WTC11 (cell line): ENCODE data around the gene MIER3. TPM values are rescaled to one million over a fixed set of nuclear protein-coding genes. Genes with fewer than 3 reads are reported as not detected.

Experiments used
- ATAC-seq: fragments of 200-7000 bp; cut with Tn5 transposase; 2 replicates; pipeline ENCODE4 v1.10.0; 2021; ENCODE audit warnings: mild to moderate bottlenecking, moderate library complexity
- CTCF ChIA-PET: fragments of 300-600 bp; sonication (Branson Sonifier 250); formaldehyde crosslinking; loops from one replicate; lab custom pipeline; 2021; ENCODE audit warnings: antibody characterized with exemption; lab: Charles Lee
- POLR2A ChIA-PET: fragments of 350-600 bp; sonication (Branson Sonifier 250); formaldehyde crosslinking; loops from one replicate; lab custom pipeline; 2021; ENCODE audit warnings: antibody characterized with exemption; lab: Charles Lee
- DNase-seq: peaks from one replicate; pipeline ENCODE4 v3.0.0; 2021; ENCODE audit warnings: low spot score
- H3K27ac Mint-ChIP-seq: 2 replicates; pipeline ENCODE4 v1.8.0; 2021; ENCODE audit warnings: mixed read lengths
- H3K27me3 Mint-ChIP-seq: 2 replicates; pipeline ENCODE4 v1.8.0; 2021; ENCODE audit warnings: low read depth, mild to moderate bottlenecking, moderate library complexity, mixed read lengths
- H3K36me3 Mint-ChIP-seq: 2 replicates; pipeline ENCODE4 v1.8.0; 2021; ENCODE audit warnings: mixed read lengths
- H3K4me1 Mint-ChIP-seq: 2 replicates; pipeline ENCODE4 v1.8.0; 2022; ENCODE audit warnings: mixed read lengths
- H3K4me3 Mint-ChIP-seq: 2 replicates; pipeline ENCODE4 v1.8.0; 2021; ENCODE audit warnings: mild to moderate bottlenecking, moderate library complexity, mixed read lengths
- H3K9me3 Mint-ChIP-seq: 2 replicates; pipeline ENCODE4 v1.8.0; 2021; ENCODE audit warnings: mixed read lengths
- EMX1 ChIP-seq: fragments of 250-450 bp; sonication (Bioruptor Pico); IDR thresholded peaks from 2 replicates; pipeline ENCODE4 v1.8.0; 2021; ENCODE audit warnings: mild to moderate bottlenecking
- FOXP1 ChIP-seq: sonication (generic); formaldehyde crosslinking; IDR thresholded peaks from 2 replicates; pipeline ENCODE4 v1.8.0; 2022; ENCODE audit warnings: missing genetic modification reagents, mild to moderate bottlenecking, moderate library complexity, borderline replicate concordance
- GABPB1 ChIP-seq: sonication (generic); formaldehyde crosslinking; IDR thresholded peaks from 2 replicates; pipeline ENCODE4 v1.8.1; 2023; ENCODE audit warnings: mild to moderate bottlenecking, missing genetic modification reagents
- GRHL2 ChIP-seq: fragments of 250-450 bp; sonication (Bioruptor Pico); IDR thresholded peaks from 2 replicates; pipeline ENCODE4 v1.8.0; 2022; ENCODE audit warnings: mild to moderate bottlenecking, moderate library complexity; ENCODE audit not compliant: insufficient replicate concordance, severe bottlenecking
- GTF2I ChIP-seq: fragments of 250-450 bp; sonication (Bioruptor Pico); conservative IDR thresholded peaks from 2 replicates; pipeline ENCODE4 v1.4.0; 2021; ENCODE audit warnings: mild to moderate bottlenecking
- NFYB ChIP-seq: sonication (generic); formaldehyde crosslinking; conservative IDR thresholded peaks from 2 replicates; pipeline ENCODE4 v1.8.0; 2022; ENCODE audit warnings: low read depth, missing genetic modification reagents
- ZNF263 ChIP-seq: sonication (generic); formaldehyde crosslinking; IDR thresholded peaks from 2 replicates; pipeline ENCODE4 v1.8.1; 2022; ENCODE audit warnings: low read depth, mild to moderate bottlenecking, moderate library complexity, missing genetic modification reagents
- ZNF423 ChIP-seq: fragments of 250-450 bp; sonication (Bioruptor Pico); IDR thresholded peaks from 2 replicates; pipeline ENCODE4 v2.1.2; 2022; ENCODE audit warnings: mild to moderate bottlenecking, moderate library complexity
- total RNA-seq: library from RNA; stranded (reverse); gene quantifications from 3 replicates; pipeline ENCODE4 v1.2.3, GENCODE V29; 2021
- TF ChIP-seq, protein P1 (sequence below): fragments of 250-450 bp; sonication (Bioruptor Pico); IDR thresholded peaks from 2 replicates; pipeline ENCODE4 v1.9.0; 2021; ENCODE audit warnings: mild to moderate bottlenecking, borderline replicate concordance
- TF ChIP-seq, protein P2 (sequence below): sonication (generic); formaldehyde crosslinking; IDR thresholded peaks from 2 replicates; pipeline ENCODE4 v1.8.0; 2022; ENCODE audit warnings: missing genetic modification reagents
- TF ChIP-seq, protein P3 (sequence below): sonication (generic); formaldehyde crosslinking; IDR thresholded peaks from 2 replicates; pipeline ENCODE4 v1.8.1; 2023; ENCODE audit warnings: mild to moderate bottlenecking, missing genetic modification reagents
- TF ChIP-seq, protein P4 (sequence below): sonication (generic); formaldehyde crosslinking; IDR thresholded peaks from 2 replicates; pipeline ENCODE4 v1.8.1; 2023; ENCODE audit warnings: mild to moderate bottlenecking, missing genetic modification reagents, moderate library complexity
- TF ChIP-seq, protein P5 (sequence below): sonication (generic); formaldehyde crosslinking; IDR thresholded peaks from 2 replicates; pipeline ENCODE4 v1.8.0; 2022; ENCODE audit warnings: mild to moderate bottlenecking, missing genetic modification reagents
- TF ChIP-seq, protein P6 (sequence below): sonication (generic); formaldehyde crosslinking; IDR thresholded peaks from 2 replicates; pipeline ENCODE4 v1.8.1; 2022; ENCODE audit warnings: low read depth, missing genetic modification reagents, borderline replicate concordance
- TF ChIP-seq, protein P7 (sequence below): fragments of 250-450 bp; sonication (Bioruptor Pico); conservative IDR thresholded peaks from 2 replicates; pipeline ENCODE4 v1.9.0; 2021; ENCODE audit warnings: mild to moderate bottlenecking
- TF ChIP-seq, protein P8 (sequence below): sonication (generic); formaldehyde crosslinking; IDR thresholded peaks from 2 replicates; pipeline ENCODE4 v1.8.0; 2023; ENCODE audit warnings: mild to moderate bottlenecking, missing genetic modification reagents
- TF ChIP-seq, protein P9 (sequence below): sonication (generic); formaldehyde crosslinking; IDR thresholded peaks from 2 replicates; pipeline ENCODE4 v1.8.1; 2023; ENCODE audit warnings: mild to moderate bottlenecking, missing genetic modification reagents

MIER3 gene
- total RNA-seq, 1 experiment from 2014 or later = 27.8 TPM

DNA sequence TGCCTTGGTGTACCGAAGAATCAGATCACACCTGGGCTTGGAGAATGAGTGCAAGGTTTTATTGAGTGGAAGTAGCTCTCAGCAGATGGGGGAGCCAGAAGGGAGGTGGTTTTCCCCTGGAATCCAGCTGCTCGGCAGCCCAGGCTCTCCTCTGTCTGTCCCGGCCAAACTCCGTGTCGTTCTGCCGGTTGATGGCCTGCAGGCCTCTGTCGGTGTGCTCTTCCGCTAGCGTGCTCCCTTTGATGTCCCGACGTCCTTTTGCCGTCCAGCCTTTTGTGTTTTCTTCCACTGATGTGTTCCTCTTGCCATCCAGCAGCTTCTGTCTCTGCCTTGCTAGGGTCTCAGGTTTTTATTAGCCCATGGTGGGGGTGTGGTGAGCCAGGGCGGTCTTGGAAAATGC lies 28.0 kb upstream of the MIER3 start:
- Mint-ChIP-seq H3K27ac (no peak overlapping the region), H3K4me1 (no peaks in the 10 kb centered on the region), H3K9me3 (no peaks in the 10 kb centered on the region), H3K36me3 (no peaks in the 10 kb centered on the region), H3K4me3 (no peak overlapping the region), H3K27me3 (no peaks in the 10 kb centered on the region)
- DNase-seq (no peak), ATAC-seq (no peak)
- CTCF ChIA-PET = no interaction called here
- POLR2A ChIA-PET = no interaction called here
- TF ChIP-seq GTF2I (CRISPR knock-in tag) = no peak
- TF ChIP-seq, protein P1, sequence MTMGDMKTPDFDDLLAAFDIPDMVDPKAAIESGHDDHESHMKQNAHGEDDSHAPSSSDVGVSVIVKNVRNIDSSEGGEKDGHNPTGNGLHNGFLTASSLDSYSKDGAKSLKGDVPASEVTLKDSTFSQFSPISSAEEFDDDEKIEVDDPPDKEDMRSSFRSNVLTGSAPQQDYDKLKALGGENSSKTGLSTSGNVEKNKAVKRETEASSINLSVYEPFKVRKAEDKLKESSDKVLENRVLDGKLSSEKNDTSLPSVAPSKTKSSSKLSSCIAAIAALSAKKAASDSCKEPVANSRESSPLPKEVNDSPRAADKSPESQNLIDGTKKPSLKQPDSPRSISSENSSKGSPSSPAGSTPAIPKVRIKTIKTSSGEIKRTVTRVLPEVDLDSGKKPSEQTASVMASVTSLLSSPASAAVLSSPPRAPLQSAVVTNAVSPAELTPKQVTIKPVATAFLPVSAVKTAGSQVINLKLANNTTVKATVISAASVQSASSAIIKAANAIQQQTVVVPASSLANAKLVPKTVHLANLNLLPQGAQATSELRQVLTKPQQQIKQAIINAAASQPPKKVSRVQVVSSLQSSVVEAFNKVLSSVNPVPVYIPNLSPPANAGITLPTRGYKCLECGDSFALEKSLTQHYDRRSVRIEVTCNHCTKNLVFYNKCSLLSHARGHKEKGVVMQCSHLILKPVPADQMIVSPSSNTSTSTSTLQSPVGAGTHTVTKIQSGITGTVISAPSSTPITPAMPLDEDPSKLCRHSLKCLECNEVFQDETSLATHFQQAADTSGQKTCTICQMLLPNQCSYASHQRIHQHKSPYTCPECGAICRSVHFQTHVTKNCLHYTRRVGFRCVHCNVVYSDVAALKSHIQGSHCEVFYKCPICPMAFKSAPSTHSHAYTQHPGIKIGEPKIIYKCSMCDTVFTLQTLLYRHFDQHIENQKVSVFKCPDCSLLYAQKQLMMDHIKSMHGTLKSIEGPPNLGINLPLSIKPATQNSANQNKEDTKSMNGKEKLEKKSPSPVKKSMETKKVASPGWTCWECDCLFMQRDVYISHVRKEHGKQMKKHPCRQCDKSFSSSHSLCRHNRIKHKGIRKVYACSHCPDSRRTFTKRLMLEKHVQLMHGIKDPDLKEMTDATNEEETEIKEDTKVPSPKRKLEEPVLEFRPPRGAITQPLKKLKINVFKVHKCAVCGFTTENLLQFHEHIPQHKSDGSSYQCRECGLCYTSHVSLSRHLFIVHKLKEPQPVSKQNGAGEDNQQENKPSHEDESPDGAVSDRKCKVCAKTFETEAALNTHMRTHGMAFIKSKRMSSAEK (CRISPR knock-in tag) = no peak
- TF ChIP-seq, protein P2, sequence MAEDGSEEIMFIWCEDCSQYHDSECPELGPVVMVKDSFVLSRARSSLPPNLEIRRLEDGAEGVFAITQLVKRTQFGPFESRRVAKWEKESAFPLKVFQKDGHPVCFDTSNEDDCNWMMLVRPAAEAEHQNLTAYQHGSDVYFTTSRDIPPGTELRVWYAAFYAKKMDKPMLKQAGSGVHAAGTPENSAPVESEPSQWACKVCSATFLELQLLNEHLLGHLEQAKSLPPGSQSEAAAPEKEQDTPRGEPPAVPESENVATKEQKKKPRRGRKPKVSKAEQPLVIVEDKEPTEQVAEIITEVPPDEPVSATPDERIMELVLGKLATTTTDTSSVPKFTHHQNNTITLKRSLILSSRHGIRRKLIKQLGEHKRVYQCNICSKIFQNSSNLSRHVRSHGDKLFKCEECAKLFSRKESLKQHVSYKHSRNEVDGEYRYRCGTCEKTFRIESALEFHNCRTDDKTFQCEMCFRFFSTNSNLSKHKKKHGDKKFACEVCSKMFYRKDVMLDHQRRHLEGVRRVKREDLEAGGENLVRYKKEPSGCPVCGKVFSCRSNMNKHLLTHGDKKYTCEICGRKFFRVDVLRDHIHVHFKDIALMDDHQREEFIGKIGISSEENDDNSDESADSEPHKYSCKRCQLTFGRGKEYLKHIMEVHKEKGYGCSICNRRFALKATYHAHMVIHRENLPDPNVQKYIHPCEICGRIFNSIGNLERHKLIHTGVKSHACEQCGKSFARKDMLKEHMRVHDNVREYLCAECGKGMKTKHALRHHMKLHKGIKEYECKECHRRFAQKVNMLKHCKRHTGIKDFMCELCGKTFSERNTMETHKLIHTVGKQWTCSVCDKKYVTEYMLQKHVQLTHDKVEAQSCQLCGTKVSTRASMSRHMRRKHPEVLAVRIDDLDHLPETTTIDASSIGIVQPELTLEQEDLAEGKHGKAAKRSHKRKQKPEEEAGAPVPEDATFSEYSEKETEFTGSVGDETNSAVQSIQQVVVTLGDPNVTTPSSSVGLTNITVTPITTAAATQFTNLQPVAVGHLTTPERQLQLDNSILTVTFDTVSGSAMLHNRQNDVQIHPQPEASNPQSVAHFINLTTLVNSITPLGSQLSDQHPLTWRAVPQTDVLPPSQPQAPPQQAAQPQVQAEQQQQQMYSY (CRISPR knock-in tag) = no peak
- TF ChIP-seq, protein P3, sequence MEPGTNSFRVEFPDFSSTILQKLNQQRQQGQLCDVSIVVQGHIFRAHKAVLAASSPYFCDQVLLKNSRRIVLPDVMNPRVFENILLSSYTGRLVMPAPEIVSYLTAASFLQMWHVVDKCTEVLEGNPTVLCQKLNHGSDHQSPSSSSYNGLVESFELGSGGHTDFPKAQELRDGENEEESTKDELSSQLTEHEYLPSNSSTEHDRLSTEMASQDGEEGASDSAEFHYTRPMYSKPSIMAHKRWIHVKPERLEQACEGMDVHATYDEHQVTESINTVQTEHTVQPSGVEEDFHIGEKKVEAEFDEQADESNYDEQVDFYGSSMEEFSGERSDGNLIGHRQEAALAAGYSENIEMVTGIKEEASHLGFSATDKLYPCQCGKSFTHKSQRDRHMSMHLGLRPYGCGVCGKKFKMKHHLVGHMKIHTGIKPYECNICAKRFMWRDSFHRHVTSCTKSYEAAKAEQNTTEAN (CRISPR knock-in tag) = no peak
- TF ChIP-seq, protein P4, sequence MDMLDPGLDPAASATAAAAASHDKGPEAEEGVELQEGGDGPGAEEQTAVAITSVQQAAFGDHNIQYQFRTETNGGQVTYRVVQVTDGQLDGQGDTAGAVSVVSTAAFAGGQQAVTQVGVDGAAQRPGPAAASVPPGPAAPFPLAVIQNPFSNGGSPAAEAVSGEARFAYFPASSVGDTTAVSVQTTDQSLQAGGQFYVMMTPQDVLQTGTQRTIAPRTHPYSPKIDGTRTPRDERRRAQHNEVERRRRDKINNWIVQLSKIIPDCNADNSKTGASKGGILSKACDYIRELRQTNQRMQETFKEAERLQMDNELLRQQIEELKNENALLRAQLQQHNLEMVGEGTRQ = no peak
- TF ChIP-seq, protein P5, sequence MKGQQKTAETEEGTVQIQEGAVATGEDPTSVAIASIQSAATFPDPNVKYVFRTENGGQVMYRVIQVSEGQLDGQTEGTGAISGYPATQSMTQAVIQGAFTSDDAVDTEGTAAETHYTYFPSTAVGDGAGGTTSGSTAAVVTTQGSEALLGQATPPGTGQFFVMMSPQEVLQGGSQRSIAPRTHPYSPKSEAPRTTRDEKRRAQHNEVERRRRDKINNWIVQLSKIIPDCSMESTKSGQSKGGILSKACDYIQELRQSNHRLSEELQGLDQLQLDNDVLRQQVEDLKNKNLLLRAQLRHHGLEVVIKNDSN (CRISPR knock-in tag) = no peak
- TF ChIP-seq FOXP1 (CRISPR knock-in tag) = no peak
- TF ChIP-seq, protein P6, sequence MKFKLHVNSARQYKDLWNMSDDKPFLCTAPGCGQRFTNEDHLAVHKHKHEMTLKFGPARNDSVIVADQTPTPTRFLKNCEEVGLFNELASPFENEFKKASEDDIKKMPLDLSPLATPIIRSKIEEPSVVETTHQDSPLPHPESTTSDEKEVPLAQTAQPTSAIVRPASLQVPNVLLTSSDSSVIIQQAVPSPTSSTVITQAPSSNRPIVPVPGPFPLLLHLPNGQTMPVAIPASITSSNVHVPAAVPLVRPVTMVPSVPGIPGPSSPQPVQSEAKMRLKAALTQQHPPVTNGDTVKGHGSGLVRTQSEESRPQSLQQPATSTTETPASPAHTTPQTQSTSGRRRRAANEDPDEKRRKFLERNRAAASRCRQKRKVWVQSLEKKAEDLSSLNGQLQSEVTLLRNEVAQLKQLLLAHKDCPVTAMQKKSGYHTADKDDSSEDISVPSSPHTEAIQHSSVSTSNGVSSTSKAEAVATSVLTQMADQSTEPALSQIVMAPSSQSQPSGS (CRISPR knock-in tag) = no peak
- TF ChIP-seq, protein P7, sequence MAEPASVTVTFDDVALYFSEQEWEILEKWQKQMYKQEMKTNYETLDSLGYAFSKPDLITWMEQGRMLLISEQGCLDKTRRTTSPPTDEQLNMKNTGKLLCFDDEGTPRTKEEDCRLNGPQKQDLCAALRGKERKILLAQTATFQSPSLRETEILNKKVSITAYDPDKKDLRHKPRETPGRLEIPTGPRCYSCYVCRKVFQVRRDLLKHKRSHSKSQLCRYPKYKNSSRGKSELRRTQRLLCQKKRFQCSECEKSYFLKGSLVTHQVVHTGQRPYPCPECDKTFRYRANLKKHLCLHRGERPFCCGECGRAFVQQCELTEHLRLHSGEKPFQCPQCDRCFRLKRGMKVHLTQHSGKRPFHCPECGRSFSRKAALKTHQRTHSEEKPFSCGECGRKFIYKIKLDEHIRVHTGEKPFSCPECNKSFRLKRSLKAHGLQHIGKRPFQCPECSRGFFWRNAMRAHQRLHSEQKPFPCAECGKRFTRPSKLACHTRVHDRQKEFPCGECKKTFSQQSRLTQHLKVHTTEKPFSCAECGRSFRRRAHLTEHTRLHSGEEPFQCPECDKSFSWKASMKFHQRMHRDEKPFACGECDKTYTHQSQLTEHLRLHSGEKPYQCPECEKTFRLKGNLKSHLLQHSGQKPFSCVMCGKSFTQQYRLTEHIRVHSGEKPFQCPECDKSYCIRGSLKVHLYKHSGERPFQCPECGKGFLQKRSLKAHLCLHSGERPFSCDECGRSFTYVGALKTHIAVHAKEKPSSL (CRISPR knock-in tag) = no peak
- TF ChIP-seq, protein P8, sequence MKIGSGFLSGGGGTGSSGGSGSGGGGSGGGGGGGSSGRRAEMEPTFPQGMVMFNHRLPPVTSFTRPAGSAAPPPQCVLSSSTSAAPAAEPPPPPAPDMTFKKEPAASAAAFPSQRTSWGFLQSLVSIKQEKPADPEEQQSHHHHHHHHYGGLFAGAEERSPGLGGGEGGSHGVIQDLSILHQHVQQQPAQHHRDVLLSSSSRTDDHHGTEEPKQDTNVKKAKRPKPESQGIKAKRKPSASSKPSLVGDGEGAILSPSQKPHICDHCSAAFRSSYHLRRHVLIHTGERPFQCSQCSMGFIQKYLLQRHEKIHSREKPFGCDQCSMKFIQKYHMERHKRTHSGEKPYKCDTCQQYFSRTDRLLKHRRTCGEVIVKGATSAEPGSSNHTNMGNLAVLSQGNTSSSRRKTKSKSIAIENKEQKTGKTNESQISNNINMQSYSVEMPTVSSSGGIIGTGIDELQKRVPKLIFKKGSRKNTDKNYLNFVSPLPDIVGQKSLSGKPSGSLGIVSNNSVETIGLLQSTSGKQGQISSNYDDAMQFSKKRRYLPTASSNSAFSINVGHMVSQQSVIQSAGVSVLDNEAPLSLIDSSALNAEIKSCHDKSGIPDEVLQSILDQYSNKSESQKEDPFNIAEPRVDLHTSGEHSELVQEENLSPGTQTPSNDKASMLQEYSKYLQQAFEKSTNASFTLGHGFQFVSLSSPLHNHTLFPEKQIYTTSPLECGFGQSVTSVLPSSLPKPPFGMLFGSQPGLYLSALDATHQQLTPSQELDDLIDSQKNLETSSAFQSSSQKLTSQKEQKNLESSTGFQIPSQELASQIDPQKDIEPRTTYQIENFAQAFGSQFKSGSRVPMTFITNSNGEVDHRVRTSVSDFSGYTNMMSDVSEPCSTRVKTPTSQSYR (CRISPR knock-in tag) = no peak
- TF ChIP-seq ZNF263 (CRISPR knock-in tag) = no peak
- no peak for TF ChIP-seq GABPB1
- no peak for TF ChIP-seq GRHL2 (CRISPR knock-in tag)
- no peak for TF ChIP-seq ZNF423
- TF ChIP-seq NFYB (CRISPR knock-in tag) = no peak
- no peak for TF ChIP-seq EMX1 (CRISPR knock-in tag)
- TF ChIP-seq, protein P9, sequence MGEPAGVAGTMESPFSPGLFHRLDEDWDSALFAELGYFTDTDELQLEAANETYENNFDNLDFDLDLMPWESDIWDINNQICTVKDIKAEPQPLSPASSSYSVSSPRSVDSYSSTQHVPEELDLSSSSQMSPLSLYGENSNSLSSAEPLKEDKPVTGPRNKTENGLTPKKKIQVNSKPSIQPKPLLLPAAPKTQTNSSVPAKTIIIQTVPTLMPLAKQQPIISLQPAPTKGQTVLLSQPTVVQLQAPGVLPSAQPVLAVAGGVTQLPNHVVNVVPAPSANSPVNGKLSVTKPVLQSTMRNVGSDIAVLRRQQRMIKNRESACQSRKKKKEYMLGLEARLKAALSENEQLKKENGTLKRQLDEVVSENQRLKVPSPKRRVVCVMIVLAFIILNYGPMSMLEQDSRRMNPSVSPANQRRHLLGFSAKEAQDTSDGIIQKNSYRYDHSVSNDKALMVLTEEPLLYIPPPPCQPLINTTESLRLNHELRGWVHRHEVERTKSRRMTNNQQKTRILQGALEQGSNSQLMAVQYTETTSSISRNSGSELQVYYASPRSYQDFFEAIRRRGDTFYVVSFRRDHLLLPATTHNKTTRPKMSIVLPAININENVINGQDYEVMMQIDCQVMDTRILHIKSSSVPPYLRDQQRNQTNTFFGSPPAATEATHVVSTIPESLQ (CRISPR knock-in tag) = no peak
